WERI-Rb-1 (cell line): ENCODE data around the gene TXNRD1.

ENCODE experiments used
- DNase-seq: peaks from one replicate; pipeline ENCODE4 v3.0.0-alpha.2; 2020
- H3K27ac ChIP-seq: fragments of 250-450 bp; sonication (Bioruptor Pico); 2 replicates; pipeline ENCODE4 v1.5.1; 2020; ENCODE audit warnings: mild to moderate bottlenecking, moderate library complexity
- H3K27me3 ChIP-seq: fragments of 250-450 bp; sonication (Bioruptor Pico); 2 replicates; pipeline ENCODE4 v1.5.1; 2021; ENCODE audit warnings: mild to moderate bottlenecking, low read depth, moderate library complexity; ENCODE audit not compliant: insufficient read depth, severe bottlenecking
- H3K36me3 ChIP-seq: fragments of 250-450 bp; sonication (Bioruptor Pico); 2 replicates; pipeline ENCODE4 v1.5.1; 2020; ENCODE audit warnings: mild to moderate bottlenecking, moderate library complexity
- H3K4me3 ChIP-seq: 2 replicates; pipeline ENCODE4 v1.5.1; 2011; ENCODE audit warnings: low read depth, mild to moderate bottlenecking, control low read depth, low read length
- H3K9me3 ChIP-seq: fragments of 250-450 bp; sonication (Bioruptor Pico); 2 replicates; pipeline ENCODE4 v1.5.1; 2021; ENCODE audit warnings: mild to moderate bottlenecking, moderate library complexity; ENCODE audit not compliant: severe bottlenecking
- TF ChIP-seq, protein P1 (sequence below): IDR thresholded peaks from 2 replicates; pipeline ENCODE4 v1.5.1; 2011; ENCODE audit warnings: low read depth, mild to moderate bottlenecking, control low read depth, inconsistent platforms, low read length

Gene TXNRD1

DNA sequence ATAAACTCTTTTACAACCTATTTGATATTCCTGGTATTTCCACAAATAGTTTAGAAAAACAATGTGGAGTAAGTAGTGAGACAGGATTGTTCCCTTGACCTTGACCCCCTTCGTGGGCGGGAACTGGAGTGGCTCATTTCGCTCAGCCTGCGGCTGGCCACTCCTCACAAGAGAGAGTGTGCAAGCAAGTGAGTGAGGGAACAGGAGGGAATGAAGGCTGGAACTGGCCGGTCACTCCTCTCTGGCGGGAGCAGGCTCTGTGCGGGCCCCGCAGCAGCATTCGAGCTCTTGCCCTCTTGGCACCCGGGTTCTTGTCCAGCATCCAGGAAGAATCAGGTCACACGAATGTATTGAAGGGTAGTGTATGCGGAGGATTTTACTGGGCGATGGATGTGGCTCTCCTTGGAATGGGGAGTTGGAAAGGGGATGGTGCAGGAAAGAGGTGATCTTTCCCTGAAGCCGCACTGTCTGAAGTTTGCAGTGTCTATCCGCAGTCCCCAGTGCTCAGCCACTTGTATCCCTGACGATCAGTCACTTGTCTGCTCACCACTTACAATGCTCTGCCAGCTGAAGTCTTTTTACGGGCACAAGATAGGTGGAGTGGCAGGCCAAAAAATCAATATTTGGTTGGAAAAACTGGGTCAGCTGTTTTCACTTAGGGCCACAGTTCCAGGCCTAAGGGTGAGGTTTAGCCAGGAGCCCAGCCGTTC lies 28.0 kb upstream of the TXNRD1 start:
- H3K9me3 ChIP-seq = peaks cover 5% of the 10 kb centered on the region
- TF ChIP-seq, protein P1, sequence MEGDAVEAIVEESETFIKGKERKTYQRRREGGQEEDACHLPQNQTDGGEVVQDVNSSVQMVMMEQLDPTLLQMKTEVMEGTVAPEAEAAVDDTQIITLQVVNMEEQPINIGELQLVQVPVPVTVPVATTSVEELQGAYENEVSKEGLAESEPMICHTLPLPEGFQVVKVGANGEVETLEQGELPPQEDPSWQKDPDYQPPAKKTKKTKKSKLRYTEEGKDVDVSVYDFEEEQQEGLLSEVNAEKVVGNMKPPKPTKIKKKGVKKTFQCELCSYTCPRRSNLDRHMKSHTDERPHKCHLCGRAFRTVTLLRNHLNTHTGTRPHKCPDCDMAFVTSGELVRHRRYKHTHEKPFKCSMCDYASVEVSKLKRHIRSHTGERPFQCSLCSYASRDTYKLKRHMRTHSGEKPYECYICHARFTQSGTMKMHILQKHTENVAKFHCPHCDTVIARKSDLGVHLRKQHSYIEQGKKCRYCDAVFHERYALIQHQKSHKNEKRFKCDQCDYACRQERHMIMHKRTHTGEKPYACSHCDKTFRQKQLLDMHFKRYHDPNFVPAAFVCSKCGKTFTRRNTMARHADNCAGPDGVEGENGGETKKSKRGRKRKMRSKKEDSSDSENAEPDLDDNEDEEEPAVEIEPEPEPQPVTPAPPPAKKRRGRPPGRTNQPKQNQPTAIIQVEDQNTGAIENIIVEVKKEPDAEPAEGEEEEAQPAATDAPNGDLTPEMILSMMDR = no peak
- no peak for DNase-seq
- H3K27ac ChIP-seq = no peak overlapping the region
- H3K36me3 ChIP-seq = no peaks in the 10 kb centered on the region
- no peak overlapping the region for H3K4me3 ChIP-seq
- H3K27me3 ChIP-seq = no peaks in the 10 kb centered on the region

DNA sequence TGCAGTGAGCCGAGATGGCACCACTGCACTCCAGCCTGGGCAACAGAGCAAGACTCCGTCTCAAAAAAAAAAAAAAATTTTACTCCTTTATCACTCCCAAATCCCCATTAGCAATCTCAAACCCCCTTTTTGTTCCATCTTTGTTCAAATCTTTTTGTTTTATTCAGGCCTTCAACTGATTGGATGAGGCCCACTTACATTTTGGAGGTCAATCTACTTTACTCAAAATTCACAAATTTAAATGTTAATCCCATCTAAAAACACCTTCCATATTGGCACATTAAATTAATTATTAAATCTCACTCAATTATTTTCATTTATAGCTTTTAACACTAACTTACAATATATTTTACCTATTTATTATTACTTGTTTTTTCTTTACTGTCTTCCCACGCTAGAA lies 27.0 kb upstream of the TXNRD1 start:
- DNase-seq = no peak
- no peak overlapping the region for H3K27ac ChIP-seq
- H3K27me3 ChIP-seq = no peaks in the 10 kb centered on the region
- TF ChIP-seq, protein P1 = no peak
- H3K9me3 ChIP-seq = peaks cover 4% of the 10 kb centered on the region
- H3K36me3 ChIP-seq = no peaks in the 10 kb centered on the region
- H3K4me3 ChIP-seq = no peak overlapping the region

DNA sequence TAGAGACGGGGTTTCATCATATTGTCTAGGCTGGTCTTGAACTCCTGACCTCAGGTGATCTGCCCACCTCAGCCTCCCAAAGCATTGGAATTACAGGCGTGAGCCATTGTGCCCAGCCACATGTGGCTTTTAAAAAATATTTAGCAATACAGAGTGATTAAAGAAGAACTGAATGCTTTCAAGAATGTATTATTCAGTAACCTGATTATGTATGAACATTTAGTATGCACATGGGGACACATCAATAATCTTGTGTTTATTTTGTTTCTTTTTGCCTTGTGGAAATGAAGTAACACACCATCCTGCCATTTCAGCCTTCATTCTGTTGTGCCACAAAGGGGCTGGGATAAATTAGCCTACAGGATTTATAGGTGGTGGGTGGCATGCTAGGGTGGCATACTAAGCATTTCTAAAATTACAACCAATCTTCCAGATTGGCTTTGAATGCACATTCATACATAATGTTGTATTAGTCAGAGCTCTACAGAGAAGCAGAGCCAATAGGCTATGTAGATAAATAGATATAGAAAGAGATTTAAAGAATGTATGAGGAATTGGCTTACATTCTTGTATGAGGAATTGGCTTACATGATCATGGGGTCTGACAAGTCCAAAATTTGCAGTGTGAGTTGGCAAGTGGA lies 25.5 kb upstream of the TXNRD1 start:
- Histone ChIP-seq H3K36me3 (no peaks in the 10 kb centered on the region), H3K9me3 (no peaks in the 10 kb centered on the region), H3K4me3 (no peak overlapping the region), H3K27me3 (no peaks in the 10 kb centered on the region), H3K27ac (no peak overlapping the region)
- DNase-seq = no peak
- TF ChIP-seq, protein P1 = no peak

DNA sequence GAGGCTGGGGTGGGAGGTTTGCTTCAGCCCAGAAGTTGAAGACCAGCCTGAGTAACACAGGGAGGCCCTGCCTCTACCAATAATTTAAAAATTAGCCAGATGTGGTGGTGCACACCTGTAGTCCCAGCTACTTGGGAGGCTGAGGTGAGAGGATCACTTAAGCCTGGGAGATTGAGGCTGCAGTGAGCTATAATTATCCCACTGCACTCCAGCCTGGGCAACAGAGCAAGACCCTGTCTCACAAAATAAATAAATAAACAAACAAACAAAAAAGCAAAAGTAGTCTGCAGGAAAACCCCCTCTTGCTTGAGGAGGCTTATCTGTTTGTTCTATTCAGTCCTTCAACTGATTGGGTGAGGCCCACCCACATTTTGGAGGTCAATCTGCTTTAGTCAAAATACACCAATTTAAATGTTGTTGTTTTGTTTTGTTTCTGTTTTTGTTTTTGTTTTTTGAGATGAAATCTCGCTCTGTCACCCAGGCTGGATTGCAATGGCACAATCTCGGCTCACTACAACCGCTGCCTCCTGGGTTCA lies 24.9 kb upstream of the TXNRD1 start:
- no peak for DNase-seq
- H3K4me3 ChIP-seq = no peak overlapping the region
- TF ChIP-seq, protein P1 = no peak
- H3K36me3 ChIP-seq = no peaks in the 10 kb centered on the region
- no peaks in the 10 kb centered on the region for H3K9me3 ChIP-seq
- no peak overlapping the region for H3K27ac ChIP-seq
- H3K27me3 ChIP-seq = no peaks in the 10 kb centered on the region

DNA sequence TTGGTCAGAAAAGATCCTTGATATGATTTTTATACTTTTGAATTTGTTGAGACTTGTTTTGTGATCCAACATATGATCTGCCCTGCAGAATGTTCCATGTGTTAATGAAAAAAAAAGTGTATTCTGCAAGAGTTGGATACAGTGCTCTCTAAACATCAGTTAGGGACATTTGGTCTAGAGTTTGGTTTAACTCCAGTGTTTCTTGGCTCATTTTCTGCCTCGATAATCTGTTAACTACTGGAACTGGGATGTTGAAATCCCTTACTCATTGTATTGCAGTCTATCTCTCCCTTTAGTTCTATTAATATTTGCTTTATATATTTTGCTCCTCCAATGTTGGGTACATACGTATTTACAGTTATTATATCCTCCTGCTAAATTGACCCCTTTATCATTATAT lies 18.3 kb upstream of the TXNRD1 start:
- H3K4me3 ChIP-seq = no peak overlapping the region
- TF ChIP-seq, protein P1 = no peak
- no peak overlapping the region for H3K27ac ChIP-seq
- no peaks in the 10 kb centered on the region for H3K9me3 ChIP-seq
- H3K27me3 ChIP-seq = no peaks in the 10 kb centered on the region
- no peak for DNase-seq
- no peaks in the 10 kb centered on the region for H3K36me3 ChIP-seq
